Nephron progenitor cell (in vitro differentiated cells): ENCODE results near the gene LTBP4.
A peak's percentile ranks its signal among the peaks of the same experiment; 100 is the strongest.

Experiments
- DNase-seq: peaks from one replicate; pipeline ENCODE4 v3.0.0; 2021
- H3K27ac Mint-ChIP-seq: 2 replicates; pipeline ENCODE4 v1.8.0; 2021; ENCODE audit warnings: mild to moderate bottlenecking, moderate library complexity, mixed read lengths
- H3K27me3 Mint-ChIP-seq: 2 replicates; pipeline ENCODE4 v1.8.0; 2021; ENCODE audit warnings: mild to moderate bottlenecking, low read depth, mixed read lengths; ENCODE audit not compliant: poor library complexity
- H3K36me3 Mint-ChIP-seq: 2 replicates; pipeline ENCODE4 v1.8.0; 2021; ENCODE audit warnings: low read depth, mixed read lengths
- H3K4me1 Mint-ChIP-seq: 2 replicates; pipeline ENCODE4 v1.8.0; 2021; ENCODE audit warnings: mixed read lengths
- H3K4me3 Mint-ChIP-seq: 2 replicates; pipeline ENCODE4 v1.8.0; 2021; ENCODE audit warnings: mild to moderate bottlenecking, moderate library complexity, mixed read lengths
- H3K9me3 Mint-ChIP-seq: 2 replicates; pipeline ENCODE4 v1.8.0; 2021; ENCODE audit warnings: mild to moderate bottlenecking, moderate library complexity, mixed read lengths
- TF ChIP-seq, protein P1 (sequence below): fragments of 200-600 bp; sonication (generic); IDR thresholded peaks from 2 replicates; pipeline ENCODE4 v1.5.0; 2021; ENCODE audit warnings: antibody characterized with exemption

Gene LTBP4

DNA sequence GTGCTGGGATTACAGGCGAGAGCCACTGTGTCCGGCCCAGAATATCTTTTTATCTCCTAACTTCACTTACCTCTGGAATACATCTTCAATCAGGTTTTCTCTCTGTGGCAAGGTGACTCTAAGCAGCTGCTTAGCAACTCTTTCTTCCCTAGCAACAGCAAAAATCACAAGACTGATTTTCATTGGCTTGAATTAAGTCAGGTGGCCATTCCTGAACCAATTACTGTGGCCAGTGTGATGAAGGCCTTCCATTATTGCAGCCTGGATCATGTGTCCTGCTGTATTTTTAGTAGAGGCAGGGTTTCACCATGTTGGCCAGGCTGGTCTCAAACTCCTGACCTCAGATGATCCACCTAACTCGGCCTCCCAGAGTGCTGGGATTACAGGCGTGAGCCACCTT lies 9.0 kb upstream of the LTBP4 start:
- H3K27me3 Mint-ChIP-seq: peaks cover 30% of the 10 kb centered on the region

DNA sequence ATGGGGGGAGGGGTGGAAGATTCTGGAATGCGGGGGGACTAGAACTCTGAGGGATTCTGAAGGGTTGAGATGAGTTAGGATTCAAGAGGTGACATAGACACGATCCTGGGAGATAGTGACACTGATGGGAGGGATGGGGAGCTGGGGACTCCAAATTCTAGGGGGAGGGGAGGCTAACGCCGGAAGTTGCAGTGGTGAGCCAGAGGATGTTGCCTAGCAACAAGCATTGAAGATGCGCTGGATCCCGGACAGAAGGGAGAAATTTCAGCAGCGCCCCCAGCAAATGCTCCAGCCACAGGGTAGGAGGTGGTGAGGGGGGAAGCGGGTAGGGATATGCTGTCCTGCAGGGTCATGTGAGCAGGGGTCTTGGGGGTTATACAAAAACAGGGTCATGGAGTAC lies 6.9 kb upstream of the LTBP4 start:
- Mint-ChIP-seq H3K27ac (no peak overlapping the region), H3K36me3 (peaks cover 10% of the 10 kb centered on the region), H3K9me3 (no peaks in the 10 kb centered on the region), H3K4me3 (no peak overlapping the region), H3K4me1 (peaks cover 39% of the 10 kb centered on the region), H3K27me3 (peaks cover 40% of the 10 kb centered on the region)
- TF ChIP-seq, protein P1, sequence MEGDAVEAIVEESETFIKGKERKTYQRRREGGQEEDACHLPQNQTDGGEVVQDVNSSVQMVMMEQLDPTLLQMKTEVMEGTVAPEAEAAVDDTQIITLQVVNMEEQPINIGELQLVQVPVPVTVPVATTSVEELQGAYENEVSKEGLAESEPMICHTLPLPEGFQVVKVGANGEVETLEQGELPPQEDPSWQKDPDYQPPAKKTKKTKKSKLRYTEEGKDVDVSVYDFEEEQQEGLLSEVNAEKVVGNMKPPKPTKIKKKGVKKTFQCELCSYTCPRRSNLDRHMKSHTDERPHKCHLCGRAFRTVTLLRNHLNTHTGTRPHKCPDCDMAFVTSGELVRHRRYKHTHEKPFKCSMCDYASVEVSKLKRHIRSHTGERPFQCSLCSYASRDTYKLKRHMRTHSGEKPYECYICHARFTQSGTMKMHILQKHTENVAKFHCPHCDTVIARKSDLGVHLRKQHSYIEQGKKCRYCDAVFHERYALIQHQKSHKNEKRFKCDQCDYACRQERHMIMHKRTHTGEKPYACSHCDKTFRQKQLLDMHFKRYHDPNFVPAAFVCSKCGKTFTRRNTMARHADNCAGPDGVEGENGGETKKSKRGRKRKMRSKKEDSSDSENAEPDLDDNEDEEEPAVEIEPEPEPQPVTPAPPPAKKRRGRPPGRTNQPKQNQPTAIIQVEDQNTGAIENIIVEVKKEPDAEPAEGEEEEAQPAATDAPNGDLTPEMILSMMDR: no peak
- no peak for DNase-seq

More for the DNA sequence above, 9.0 kb upstream of the LTBP4 start:
- H3K4me3 Mint-ChIP-seq: no peak overlapping the region
- peaks cover 29% of the 10 kb centered on the region for H3K4me1 Mint-ChIP-seq
- TF ChIP-seq, protein P1: no peak
- DNase-seq: no peak
- peaks cover 20% of the 10 kb centered on the region for H3K36me3 Mint-ChIP-seq
- H3K9me3 Mint-ChIP-seq: no peaks in the 10 kb centered on the region
- H3K27ac Mint-ChIP-seq: no peak overlapping the region

DNA sequence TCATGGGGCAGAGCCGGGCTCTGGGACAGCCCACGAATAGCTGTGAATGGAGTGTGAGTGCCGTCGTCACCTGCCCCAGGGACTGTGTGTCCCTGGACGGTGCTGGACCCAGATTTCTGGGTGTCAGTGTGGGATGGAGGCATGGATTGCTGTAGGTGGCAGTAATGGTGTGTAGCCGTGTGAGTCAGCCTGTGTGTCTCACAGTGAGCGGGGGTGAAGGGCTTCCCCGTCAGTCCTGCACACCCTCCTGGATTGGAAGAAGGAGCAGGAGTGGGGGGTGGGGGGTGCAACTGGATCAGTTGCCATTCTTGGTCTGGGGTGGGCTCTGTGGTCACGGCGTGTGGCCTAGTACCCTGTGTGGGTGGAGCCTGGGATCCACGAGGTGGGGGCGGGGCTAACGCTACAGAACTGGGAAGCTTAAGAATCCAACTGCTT lies 6.5 kb upstream of the LTBP4 start:
- H3K4me1 Mint-ChIP-seq: peaks cover 39% of the 10 kb centered on the region
- no peaks in the 10 kb centered on the region for H3K9me3 Mint-ChIP-seq
- H3K27me3 Mint-ChIP-seq: peaks cover 44% of the 10 kb centered on the region
- H3K27ac Mint-ChIP-seq: no peak overlapping the region
- peaks cover 10% of the 10 kb centered on the region for H3K36me3 Mint-ChIP-seq
- TF ChIP-seq, protein P1: no peak
- H3K4me3 Mint-ChIP-seq: no peak overlapping the region
- no peak for DNase-seq

GRCh38 chr19:40596608-40597328 lies 4.4 kb upstream of the LTBP4 start:
- Mint-ChIP-seq H3K27me3 (peaks cover 59% of the 10 kb centered on the region), H3K9me3 (no peaks in the 10 kb centered on the region), H3K36me3 (peaks cover 6% of the 10 kb centered on the region), H3K4me3 (peak overlapping the region; percentile 91), H3K27ac (no peak overlapping the region), H3K4me1 (peaks cover 41% of the 10 kb centered on the region)
- DNase-seq: peak; percentile 75
- TF ChIP-seq, protein P1: no peak

GRCh38 chr19:40597329-40597838 lies 3.8 kb upstream of the LTBP4 start:
- H3K36me3 Mint-ChIP-seq: no peaks in the 10 kb centered on the region
- peaks cover 64% of the 10 kb centered on the region for H3K27me3 Mint-ChIP-seq
- H3K4me3 Mint-ChIP-seq: peak overlapping the region; percentile 91
- peaks cover 45% of the 10 kb centered on the region for H3K4me1 Mint-ChIP-seq
- peak overlapping the region; percentile 23 for H3K27ac Mint-ChIP-seq
- no peaks in the 10 kb centered on the region for H3K9me3 Mint-ChIP-seq
- no peak for DNase-seq
- TF ChIP-seq, protein P1: no peak
